Lung (tissue), 12 donors: ENCODE data around the gene SMAD6. TPM values are rescaled to one million over a fixed set of nuclear protein-coding genes. Genes with fewer than 3 reads are reported as not detected.
A peak's percentile ranks its signal among the peaks of the same experiment; 100 is the strongest.

Experiments used
- ATAC-seq: fragments of 200-7000 bp; cut with Tn5 transposase; one replicate; pipeline ENCODE4 v1.9.1; 2020; ENCODE audit warnings: moderate number of reproducible peaks; ENCODE audit not compliant: insufficient read depth, low FRiP score
- DNase-seq, 3 donors: peaks; one replicate each; pipeline ENCODE4 v3.0.0-alpha.2; 2013 to 2017
- H3K27ac ChIP-seq, 2 donors: one replicate each; pipeline ENCODE4 v1.5.1; 2013; ENCODE audit warnings: mild to moderate bottlenecking in 2 of 2, moderate library complexity in 2 of 2, control low read depth in 1 of 2, inconsistent platforms in 1 of 2, low read depth in 1 of 2, low read length in 1 of 2
- H3K27me3 ChIP-seq, 3 donors: one replicate each; pipeline ENCODE4 v1.5.1; 2013; ENCODE audit warnings: low read length in 2 of 3; ENCODE audit not compliant: control insufficient read depth in 3 of 3, insufficient read depth in 3 of 3
- H3K36me3 ChIP-seq, 4 donors: one replicate each; pipeline ENCODE4 v1.5.1; 2013; ENCODE audit warnings: low read length in 4 of 4, mild to moderate bottlenecking in 1 of 4, moderate library complexity in 1 of 4; ENCODE audit not compliant: control insufficient read depth in 4 of 4, insufficient read depth in 4 of 4
- H3K4me1 ChIP-seq, 5 donors: one replicate each; pipeline ENCODE4 v1.5.1; 2013; ENCODE audit warnings: low read length in 5 of 5, mild to moderate bottlenecking in 2 of 5, moderate library complexity in 1 of 5; ENCODE audit not compliant: control insufficient read depth in 5 of 5, insufficient read depth in 5 of 5
- H3K4me3 ChIP-seq: one replicate; pipeline ENCODE4 v1.5.1; 2013; ENCODE audit warnings: mild to moderate bottlenecking, control low read depth, moderate library complexity
- H3K9ac ChIP-seq, 2 donors: one replicate each; pipeline ENCODE4 v1.5.1; 2013; ENCODE audit warnings: low read length in 2 of 2, control low read depth in 1 of 2; ENCODE audit not compliant: insufficient read depth in 1 of 2
- H3K9me3 ChIP-seq, 4 donors: one replicate each; pipeline ENCODE4 v1.5.1; 2013; ENCODE audit warnings: low read length in 3 of 4, mild to moderate bottlenecking in 1 of 4, moderate library complexity in 1 of 4; ENCODE audit not compliant: control insufficient read depth in 4 of 4, insufficient read depth in 3 of 4
- WGBS, 2 donors: extraction: QIAGEN DNeasy Blood & Tissue Kit; methylation state at CpG; one replicate each; pipeline ENCODE4 v1.1.7; 2013; 5-methylcytosine and 5-hydroxymethylcytosine counted together
- polyA plus RNA-seq, 2 donors: library from polyadenylated mRNA; stranded (reverse); fragments of 200-250 nt; gene quantifications; one replicate each; pipeline ENCODE4 v1.2.1, GENCODE V29; 2013
- total RNA-seq, 2 donors: library from RNA; depleted of rRNA in 1 of 2; stranded (reverse); fragments of >200 nt in 1 of 2; gene quantifications; one replicate each; pipeline ENCODE4 v1.2.1, GENCODE V29; 2014 to 2021
- TF ChIP-seq, protein P1 (sequence below): IDR thresholded peaks from 2 replicates; pipeline ENCODE4 v1.5.1; 2012; ENCODE audit warnings: mild to moderate bottlenecking; ENCODE audit errors: control extremely low read depth, extremely low read depth
- donor health status: control.
- donor health status: control.
- donor health status: Bipolar disorder and iron deficiency.
- donor health status: healthy.
- donor health status: DM: yes; HTN: yes; CAD: no.

The SMAD6 gene
- total and polyA plus RNA-seq, 4 donors = 24.2 to 67.9 (median 59.1) TPM

GRCh38 chr15:66800584-66801235, 98.7 kb downstream of the SMAD6 start:
- no peak overlapping the region for H3K27ac ChIP-seq
- no peak overlapping the region for H3K9ac ChIP-seq

DNA sequence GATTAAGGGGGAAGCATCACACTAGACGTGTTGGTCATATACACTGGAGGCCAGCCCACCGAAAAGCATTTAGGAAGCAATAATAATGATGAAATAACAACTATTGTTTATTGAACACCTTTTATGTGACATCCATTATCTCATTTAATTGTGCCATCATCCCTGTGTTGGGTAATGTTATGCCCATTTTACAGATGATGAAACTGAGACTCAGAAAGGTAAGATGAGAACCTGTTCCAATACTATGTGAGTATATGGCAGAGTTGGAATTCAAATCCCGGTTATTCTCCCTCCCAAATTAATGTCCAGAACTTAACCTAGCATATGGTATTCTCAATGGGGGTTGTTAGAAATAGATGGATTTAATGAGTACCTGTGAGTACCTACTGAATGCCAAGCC, 99.2 kb downstream of the SMAD6 start:
- no peaks in the 10 kb centered on the region for H3K36me3 ChIP-seq
- no peak overlapping the region for H3K4me3 ChIP-seq
- H3K27ac ChIP-seq = no peak overlapping the region
- H3K9ac ChIP-seq = no peak overlapping the region
- ATAC-seq (no peak), DNase-seq (no peak)
- H3K27me3 ChIP-seq = no peaks in the 10 kb centered on the region
- H3K4me1 ChIP-seq = peaks cover 9 to 25% (median 16%) of the 10 kb centered on the region in 5 donors
- TF ChIP-seq, protein P1, sequence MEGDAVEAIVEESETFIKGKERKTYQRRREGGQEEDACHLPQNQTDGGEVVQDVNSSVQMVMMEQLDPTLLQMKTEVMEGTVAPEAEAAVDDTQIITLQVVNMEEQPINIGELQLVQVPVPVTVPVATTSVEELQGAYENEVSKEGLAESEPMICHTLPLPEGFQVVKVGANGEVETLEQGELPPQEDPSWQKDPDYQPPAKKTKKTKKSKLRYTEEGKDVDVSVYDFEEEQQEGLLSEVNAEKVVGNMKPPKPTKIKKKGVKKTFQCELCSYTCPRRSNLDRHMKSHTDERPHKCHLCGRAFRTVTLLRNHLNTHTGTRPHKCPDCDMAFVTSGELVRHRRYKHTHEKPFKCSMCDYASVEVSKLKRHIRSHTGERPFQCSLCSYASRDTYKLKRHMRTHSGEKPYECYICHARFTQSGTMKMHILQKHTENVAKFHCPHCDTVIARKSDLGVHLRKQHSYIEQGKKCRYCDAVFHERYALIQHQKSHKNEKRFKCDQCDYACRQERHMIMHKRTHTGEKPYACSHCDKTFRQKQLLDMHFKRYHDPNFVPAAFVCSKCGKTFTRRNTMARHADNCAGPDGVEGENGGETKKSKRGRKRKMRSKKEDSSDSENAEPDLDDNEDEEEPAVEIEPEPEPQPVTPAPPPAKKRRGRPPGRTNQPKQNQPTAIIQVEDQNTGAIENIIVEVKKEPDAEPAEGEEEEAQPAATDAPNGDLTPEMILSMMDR = no peak
- WGBS, 2 donors = 81% methylated on average over 3 of the region's 3 CpGs
- H3K9me3 ChIP-seq = peaks cover 0 to 1% (median 0%) of the 10 kb centered on the region in 4 donors

More at GRCh38 chr15:66800584-66801235, 98.7 kb downstream of the SMAD6 start:
- Histone ChIP-seq H3K4me1 (peaks cover 9 to 25% (median 16%) of the 10 kb centered on the region in 5 donors), H3K27me3 (no peaks in the 10 kb centered on the region), H3K9me3 (no peaks in the 10 kb centered on the region), H3K4me3 (no peak overlapping the region), H3K36me3 (no peaks in the 10 kb centered on the region)
- TF ChIP-seq, protein P1 = no peak
- 90 to 93% methylated on average over 11 of the region's 11 CpGs for WGBS, 2 donors
- ATAC-seq = no peak
- no peak for DNase-seq

DNA sequence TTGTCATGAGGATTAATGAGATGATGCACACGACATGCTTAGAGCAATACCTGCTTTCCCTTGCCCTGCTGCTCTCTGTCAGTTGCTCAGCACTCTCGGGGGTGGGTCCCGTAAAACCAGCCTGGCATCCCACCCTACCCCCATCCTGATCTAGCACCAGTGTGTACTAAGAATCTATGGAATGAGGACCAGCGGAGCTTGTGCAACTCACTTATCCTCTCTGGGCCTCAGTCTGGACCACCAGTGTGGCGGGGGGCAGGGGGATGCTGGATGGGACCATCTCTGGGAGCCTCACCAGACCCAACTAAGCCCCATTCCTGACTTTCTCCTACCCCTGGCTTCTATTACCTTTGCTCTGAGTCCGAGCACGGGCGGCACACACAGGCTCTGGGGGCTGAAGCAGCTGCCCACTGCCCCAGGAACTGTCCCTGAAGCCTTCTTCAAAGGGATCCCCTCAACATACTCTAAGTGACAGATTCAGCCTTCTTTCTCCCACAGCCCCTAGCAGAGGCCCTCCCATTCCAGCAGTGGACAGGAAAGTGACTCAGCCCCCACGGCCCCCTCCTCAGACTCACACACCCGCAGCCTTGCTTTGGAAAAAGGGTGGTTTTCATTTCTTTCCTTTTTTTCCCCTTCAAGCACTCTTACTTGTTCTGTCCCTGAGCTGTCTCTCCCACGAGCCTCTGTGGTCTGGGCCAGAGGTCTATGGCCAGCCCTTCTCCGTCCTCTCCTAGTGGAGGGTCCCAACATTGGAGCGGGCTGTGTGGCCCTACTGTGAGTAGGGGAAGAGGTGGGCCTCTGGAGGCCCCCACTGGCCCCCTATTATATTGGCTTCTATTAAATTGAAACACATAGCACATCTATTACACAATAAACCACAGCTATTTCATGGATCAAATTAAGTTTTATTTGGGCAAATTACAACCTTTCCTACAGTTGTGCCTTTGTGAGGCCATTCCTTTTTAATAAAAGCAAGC, 100.3 kb downstream of the SMAD6 start:
- TF ChIP-seq, protein P1 = no peak

More for the DNA sequence above, 100.3 kb downstream of the SMAD6 start:
- H3K27ac ChIP-seq = peak overlapping the region; percentile 37 to 87
- peak overlapping the region; percentile 13 to 53 for H3K9ac ChIP-seq
- peaks cover 9 to 25% (median 16%) of the 10 kb centered on the region in 5 donors for H3K4me1 ChIP-seq
- no peaks in the 10 kb centered on the region for H3K27me3 ChIP-seq
- H3K4me3 ChIP-seq = no peak overlapping the region
- no peaks in the 10 kb centered on the region for H3K36me3 ChIP-seq
- WGBS, 2 donors = 72 to 74% methylated on average over 13 of the region's 13 CpGs
- ATAC-seq (no peak), DNase-seq (peak; percentile 34 to 39 (median 36))
- peaks cover 0 to 3% (median 0%) of the 10 kb centered on the region in 4 donors for H3K9me3 ChIP-seq
